Parathyroid adenoma (tissue), 2 donors: ENCODE data around the gene FMOD.

ENCODE experiments used
- H2AFZ ChIP-seq: fragments of 300-600 bp; sonication (generic); one replicate; pipeline ENCODE4 v1.7.0; 2017; ENCODE audit warnings: antibody characterized with exemption, mild to moderate bottlenecking
- H3K27ac ChIP-seq: fragments of 300-600 bp; sonication (generic); one replicate; pipeline ENCODE4 v1.7.0; 2017
- H3K27me3 ChIP-seq: fragments of 300-600 bp; sonication (generic); one replicate; pipeline ENCODE4 v1.7.0; 2017; ENCODE audit warnings: low read length; ENCODE audit not compliant: control insufficient read depth, insufficient read depth
- H3K36me3 ChIP-seq: fragments of 300-600 bp; sonication (generic); one replicate; pipeline ENCODE4 v1.7.0; 2017; ENCODE audit warnings: low read length; ENCODE audit not compliant: control insufficient read depth, insufficient read depth
- H3K4me1 ChIP-seq: fragments of 300-600 bp; sonication (generic); one replicate; pipeline ENCODE4 v1.7.0; 2017; ENCODE audit warnings: control low read depth
- H3K4me2 ChIP-seq: fragments of 300-600 bp; sonication (generic); one replicate; pipeline ENCODE4 v1.7.0; 2017; ENCODE audit warnings: low read length
- H3K4me3 ChIP-seq: fragments of 300-600 bp; sonication (generic); one replicate; pipeline ENCODE4 v1.7.0; 2017; ENCODE audit warnings: low read depth, low read length
- H3K79me2 ChIP-seq: fragments of 300-600 bp; sonication (generic); one replicate; pipeline ENCODE4 v1.7.0; 2017; ENCODE audit warnings: control low read depth
- H3K9ac ChIP-seq: fragments of 300-600 bp; sonication (generic); one replicate; pipeline ENCODE4 v1.7.0; 2017; ENCODE audit warnings: mild to moderate bottlenecking
- H3K9me3 ChIP-seq: fragments of 300-600 bp; sonication (generic); one replicate; pipeline ENCODE4 v1.7.0; 2017; ENCODE audit warnings: low read length; ENCODE audit not compliant: control insufficient read depth
- TF ChIP-seq, protein P1 (sequence below): fragments of 300-600 bp; sonication (generic); IDR thresholded peaks from one replicate; pipeline ENCODE4 v1.7.0; 2017; ENCODE audit warnings: antibody characterized with exemption, mild to moderate bottlenecking
- donor health status: primary hyperparathyroidism.

Gene FMOD

DNA sequence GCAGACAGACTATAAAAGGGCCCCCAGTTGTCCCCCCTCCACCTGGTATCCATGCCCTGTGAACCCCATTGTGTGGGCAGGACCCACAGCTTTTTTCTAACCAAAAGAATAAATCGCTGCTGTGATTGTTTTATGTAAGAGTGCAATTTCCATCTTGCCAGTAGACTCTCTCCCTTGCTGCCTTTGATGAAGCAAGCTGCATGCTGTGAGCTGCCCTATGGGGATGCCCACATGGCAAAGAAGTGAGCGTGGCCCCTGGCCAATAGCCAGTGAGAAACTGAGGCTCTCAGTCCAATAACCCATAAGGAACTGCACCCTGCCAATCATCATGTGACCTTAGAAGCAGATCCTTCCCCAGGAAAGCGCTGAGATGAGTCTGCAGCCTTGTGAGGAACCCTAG lies 37.8 kb upstream of the FMOD start:
- TF ChIP-seq, protein P1, sequence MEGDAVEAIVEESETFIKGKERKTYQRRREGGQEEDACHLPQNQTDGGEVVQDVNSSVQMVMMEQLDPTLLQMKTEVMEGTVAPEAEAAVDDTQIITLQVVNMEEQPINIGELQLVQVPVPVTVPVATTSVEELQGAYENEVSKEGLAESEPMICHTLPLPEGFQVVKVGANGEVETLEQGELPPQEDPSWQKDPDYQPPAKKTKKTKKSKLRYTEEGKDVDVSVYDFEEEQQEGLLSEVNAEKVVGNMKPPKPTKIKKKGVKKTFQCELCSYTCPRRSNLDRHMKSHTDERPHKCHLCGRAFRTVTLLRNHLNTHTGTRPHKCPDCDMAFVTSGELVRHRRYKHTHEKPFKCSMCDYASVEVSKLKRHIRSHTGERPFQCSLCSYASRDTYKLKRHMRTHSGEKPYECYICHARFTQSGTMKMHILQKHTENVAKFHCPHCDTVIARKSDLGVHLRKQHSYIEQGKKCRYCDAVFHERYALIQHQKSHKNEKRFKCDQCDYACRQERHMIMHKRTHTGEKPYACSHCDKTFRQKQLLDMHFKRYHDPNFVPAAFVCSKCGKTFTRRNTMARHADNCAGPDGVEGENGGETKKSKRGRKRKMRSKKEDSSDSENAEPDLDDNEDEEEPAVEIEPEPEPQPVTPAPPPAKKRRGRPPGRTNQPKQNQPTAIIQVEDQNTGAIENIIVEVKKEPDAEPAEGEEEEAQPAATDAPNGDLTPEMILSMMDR: no peak
- Histone ChIP-seq H3K27me3 (no peaks in the 10 kb centered on the region), H3K36me3 (no peaks in the 10 kb centered on the region), H3K79me2 (no peaks in the 10 kb centered on the region), H3K9me3 (no peaks in the 10 kb centered on the region), H3K4me3 (no peak overlapping the region), H3K27ac (no peak overlapping the region), H3K4me2 (no peak overlapping the region), H3K9ac (no peak overlapping the region), H2AFZ (no peak overlapping the region), H3K4me1 (no peaks in the 10 kb centered on the region)

DNA sequence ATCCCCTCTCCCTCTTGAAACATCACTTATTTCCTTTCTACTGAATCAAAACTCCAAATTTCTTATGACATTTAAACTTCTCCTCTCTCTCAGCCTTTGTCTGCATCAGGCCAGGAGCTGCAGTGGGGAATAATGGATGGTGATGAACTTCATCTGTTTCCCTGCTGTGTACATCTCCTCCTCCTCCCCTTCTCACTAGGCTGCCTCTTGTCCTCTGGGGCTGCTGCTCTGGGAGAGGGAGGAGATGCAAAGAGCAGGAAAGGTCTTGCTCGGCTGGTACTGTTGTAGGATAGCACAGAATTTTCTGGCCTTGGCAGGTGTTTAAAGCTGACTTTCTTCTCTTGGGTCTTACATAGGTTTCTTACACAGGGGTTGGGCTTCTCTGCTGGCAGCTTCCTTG lies 31.1 kb upstream of the FMOD start:
- Histone ChIP-seq H3K27ac (no peak overlapping the region), H3K9ac (no peak overlapping the region), H3K4me1 (no peaks in the 10 kb centered on the region), H3K79me2 (no peaks in the 10 kb centered on the region), H3K36me3 (no peaks in the 10 kb centered on the region), H2AFZ (no peak overlapping the region), H3K4me3 (no peak overlapping the region), H3K27me3 (no peaks in the 10 kb centered on the region), H3K4me2 (no peak overlapping the region), H3K9me3 (no peaks in the 10 kb centered on the region)
- TF ChIP-seq, protein P1: no peak

DNA sequence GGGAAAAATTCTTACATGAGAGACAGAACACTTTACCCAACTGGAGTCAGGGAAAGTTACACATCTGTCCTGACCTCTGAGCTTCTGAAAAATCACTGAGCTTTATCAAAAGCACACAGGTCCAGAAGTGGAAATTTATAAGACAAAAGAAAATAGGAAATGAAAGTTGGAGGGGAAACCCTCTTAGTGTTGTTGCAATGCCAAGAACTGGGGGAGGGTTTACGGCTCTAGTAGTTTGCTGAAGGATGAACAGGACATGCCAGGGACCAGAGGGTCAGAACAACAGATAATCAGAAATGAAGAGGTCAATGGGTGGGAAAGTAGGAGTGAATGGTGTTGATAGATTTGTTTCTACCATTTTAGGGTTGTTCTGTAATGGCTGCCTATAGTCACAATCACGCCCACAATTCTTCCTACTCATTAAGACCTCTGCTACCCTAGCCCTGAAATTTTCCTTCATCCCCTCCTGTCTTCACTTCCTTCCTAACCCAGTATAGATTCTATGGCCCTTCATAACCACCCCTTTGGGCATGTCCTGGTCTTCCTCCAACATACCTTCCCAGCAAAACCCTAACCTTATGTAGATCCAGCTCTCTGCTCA lies 30.3 kb upstream of the FMOD start:
- no peak overlapping the region for H3K27ac ChIP-seq
- no peak overlapping the region for H3K4me2 ChIP-seq
- no peaks in the 10 kb centered on the region for H3K36me3 ChIP-seq
- no peaks in the 10 kb centered on the region for H3K9me3 ChIP-seq
- TF ChIP-seq, protein P1: no peak
- no peak overlapping the region for H3K4me3 ChIP-seq
- no peak overlapping the region for H3K9ac ChIP-seq
- H3K79me2 ChIP-seq: no peaks in the 10 kb centered on the region
- H3K4me1 ChIP-seq: no peaks in the 10 kb centered on the region
- H3K27me3 ChIP-seq: no peaks in the 10 kb centered on the region
- H2AFZ ChIP-seq: no peak overlapping the region

DNA sequence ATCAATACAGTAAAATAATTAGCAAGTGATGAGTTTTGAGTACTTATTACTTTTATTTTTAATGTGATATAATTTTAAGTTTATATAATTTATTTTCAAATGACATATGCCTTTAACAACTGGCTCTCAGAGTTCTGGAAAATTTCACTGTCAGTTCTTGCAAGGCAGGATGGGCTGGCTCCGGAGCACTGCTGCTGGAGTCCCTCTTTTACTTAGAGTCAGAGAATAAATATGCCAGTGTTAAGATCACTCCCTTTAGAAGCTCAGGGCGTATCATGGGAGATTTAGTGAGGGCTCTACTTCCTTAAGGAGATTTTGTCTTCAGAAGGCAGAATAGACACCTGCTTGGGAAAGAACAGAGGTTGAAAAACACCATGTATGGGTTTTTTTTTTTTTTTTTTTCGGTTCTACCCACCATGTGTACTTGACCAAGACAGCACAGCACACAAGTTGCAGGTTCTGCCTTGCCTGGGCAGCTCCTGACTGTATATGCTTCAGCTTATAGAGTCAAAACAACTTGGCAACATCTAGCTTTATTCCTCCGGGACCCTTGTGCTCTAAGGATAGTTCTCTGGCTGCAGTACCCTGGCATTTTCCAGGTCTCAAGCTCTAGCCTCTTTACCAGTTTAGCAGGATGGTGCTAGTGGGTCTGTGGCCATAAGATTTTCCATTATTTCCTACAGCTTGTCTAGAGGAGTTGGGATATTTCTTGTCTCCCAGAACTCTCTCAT lies 29.7 kb upstream of the FMOD start:
- Histone ChIP-seq H3K4me3 (no peak overlapping the region), H3K9me3 (no peaks in the 10 kb centered on the region), H2AFZ (no peak overlapping the region), H3K79me2 (no peaks in the 10 kb centered on the region), H3K4me2 (no peak overlapping the region), H3K27me3 (no peaks in the 10 kb centered on the region), H3K9ac (no peak overlapping the region), H3K36me3 (no peaks in the 10 kb centered on the region), H3K27ac (no peak overlapping the region), H3K4me1 (no peaks in the 10 kb centered on the region)
- TF ChIP-seq, protein P1: no peak

DNA sequence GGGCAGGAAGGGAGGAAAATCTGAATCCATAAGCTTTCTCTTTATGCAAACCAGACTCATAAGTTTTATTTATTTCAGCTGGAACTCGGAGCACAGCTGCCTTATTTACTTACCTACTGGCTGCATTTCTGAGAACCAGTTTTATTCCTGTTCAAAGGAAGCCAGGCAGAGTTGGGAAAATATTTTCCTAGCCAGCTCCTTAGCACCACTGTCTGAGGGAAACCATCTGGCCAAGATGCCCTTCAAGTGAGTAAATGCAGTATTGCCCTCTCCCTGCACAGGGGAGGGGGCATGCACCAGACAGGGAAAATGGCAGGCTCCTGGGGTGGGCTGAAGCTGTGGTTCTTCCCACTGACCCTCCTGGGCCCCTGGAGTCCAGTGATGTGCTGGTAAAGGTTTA lies 28.9 kb upstream of the FMOD start:
- Histone ChIP-seq H3K27me3 (no peaks in the 10 kb centered on the region), H3K4me1 (no peaks in the 10 kb centered on the region), H3K4me3 (no peak overlapping the region), H3K9ac (no peak overlapping the region), H2AFZ (no peak overlapping the region), H3K4me2 (no peak overlapping the region), H3K36me3 (no peaks in the 10 kb centered on the region), H3K79me2 (no peaks in the 10 kb centered on the region), H3K9me3 (no peaks in the 10 kb centered on the region), H3K27ac (no peak overlapping the region)
- TF ChIP-seq, protein P1: no peak
